EH (cell line): ENCODE measurements around the gene SPAG9.

Experiments used
- DNase-seq: peaks from one replicate; pipeline ENCODE4 v3.0.0-alpha.2; 2015; ENCODE audit warnings: low read depth

Gene SPAG9

GRCh38 chr17:50989149-50989548 is 131.5 kb downstream of the SPAG9 start:
- no peak for DNase-seq

GRCh38 chr17:50988427-50988826 is 132.2 kb downstream of the SPAG9 start:
- no peak for DNase-seq

DNA sequence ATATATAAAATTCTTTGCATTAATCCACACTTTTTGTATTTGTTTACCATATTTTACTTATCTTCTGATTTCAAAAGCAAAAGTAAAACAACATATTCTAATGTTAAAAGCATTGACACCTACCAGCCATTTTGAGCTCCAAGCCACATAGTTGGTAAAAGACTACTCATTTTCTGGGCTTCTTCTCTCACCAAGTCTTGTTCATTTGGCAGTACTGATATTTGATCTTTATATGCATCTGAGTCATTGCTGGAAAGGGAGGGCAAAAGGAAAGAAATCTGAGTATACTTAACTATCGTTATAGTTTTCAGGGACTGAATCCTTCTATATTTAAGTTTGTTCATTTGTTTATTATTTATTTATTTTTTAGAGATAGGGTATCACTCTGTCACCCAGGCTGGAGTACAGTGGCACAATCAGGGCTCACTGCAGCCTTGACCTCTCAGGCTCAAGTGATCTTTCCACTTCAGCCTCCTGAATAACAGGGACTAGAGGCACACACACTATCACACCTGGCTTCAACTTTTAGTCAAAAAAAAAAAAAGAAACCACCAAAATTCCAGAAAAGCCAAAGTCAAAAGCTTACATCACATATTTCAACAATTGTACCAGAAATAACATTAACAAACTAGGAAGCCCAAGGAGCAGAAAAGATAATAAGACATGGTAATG is 133.5 kb downstream of the SPAG9 start:
- DNase-seq, result peak; percentile 67

DNA sequence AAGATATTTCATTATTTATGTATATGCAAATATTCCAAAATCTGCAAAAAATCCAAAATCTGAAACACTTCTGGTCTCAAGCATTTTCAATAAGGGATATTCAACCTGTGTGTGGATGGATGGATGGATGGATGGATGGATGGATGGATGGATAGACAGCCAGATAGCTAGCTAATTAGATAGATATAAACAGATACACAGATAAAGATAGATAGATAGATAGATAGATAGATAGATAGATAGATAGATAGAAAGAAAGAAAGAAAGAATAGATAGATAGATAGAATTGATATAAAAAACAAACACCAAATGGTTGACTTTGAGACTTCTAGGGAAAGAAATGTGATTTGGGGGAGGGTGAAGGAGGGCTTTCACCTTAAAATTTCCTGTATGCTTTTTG is 139.4 kb downstream of the SPAG9 start:
- DNase-seq, result no peak

GRCh38 chr17:50979524-50979927 is 141.1 kb downstream of the SPAG9 start:
- no peak for DNase-seq

DNA sequence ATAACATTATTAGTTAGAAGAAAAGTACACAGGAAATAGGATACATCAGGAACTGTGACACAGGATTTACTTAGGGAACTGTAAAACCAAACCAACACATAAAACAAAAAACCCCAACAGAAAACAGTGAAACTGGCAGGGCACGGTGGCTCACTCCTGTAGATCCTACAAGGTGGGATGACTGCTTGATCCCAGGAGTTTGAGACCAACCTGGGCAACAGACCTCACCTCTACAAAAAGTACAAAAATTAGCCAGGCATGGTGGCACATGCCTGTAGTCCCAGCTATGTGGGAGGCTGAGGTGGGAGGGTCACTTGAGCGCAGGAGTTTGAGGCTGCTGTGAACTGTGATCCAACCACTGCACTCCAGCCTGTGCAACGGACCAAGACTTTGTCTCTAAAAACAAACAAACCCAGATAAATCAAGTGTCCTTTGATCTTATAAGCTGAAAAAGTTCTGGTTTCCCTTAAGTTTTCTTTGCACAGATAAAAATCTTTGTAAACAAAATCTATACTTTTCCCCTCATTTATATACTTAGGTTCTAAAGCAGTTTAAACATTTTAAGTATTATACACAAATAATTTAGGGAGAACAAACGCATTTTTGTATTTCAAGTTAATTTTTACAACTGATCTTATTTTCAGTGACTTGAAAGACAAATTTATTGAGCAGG is 143.0 kb downstream of the SPAG9 start:
- no peak for DNase-seq

- DNase-seq, result peak; percentile 29
These were observed 143.7 kb downstream of the SPAG9 start for GRCh38 chr17:50976951-50977472.

DNA sequence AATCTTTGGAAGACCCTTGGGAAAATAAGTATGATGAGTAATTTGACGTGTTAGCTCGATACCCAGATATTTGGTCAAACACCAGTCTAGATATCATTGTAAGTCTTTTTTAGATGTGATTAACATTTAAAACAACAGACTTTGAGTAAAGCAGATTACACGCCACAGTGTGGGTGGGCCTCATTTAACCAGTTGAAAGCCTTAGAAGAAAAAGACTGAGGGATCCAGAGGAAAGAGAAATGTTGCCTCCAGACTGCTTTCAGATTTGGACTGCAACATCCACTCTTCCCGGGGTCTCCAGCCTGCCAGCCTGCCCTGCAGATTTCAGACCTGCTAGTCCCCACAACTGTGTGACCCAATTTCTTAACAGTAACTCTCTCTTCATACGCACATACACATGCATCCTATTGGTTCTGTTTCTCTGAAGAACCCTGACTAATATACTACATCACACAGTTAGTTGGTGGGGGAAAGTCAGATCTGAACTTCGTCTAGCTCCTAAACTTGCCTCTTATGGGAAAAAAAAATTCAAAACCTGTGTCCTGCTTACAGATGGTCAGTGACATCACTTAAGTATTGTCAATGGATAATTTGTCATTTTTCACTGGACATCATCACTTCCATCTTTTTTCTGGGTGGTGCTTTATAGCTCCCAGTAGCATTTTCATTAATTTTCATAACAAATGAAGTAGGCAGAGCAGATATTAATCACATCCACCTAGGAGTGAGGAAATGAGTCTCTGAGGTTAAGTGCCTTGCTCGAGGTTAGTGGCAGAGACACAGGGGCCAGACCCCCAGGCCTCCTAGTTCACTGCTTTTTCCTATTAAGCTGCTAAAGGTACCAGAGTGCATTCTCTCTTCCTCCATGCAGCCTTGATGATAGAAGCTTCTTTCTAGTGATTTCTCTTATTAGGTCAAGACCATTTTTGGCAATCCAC is 146.8 kb downstream of the SPAG9 start:
- DNase-seq, result no peak

GRCh38 chr17:50972577-50972976 is 148.1 kb downstream of the SPAG9 start:
- DNase-seq, result no peak

GRCh38 chr17:50967795-50968194 is 152.9 kb downstream of the SPAG9 start:
- peak; percentile 58 for DNase-seq

DNA sequence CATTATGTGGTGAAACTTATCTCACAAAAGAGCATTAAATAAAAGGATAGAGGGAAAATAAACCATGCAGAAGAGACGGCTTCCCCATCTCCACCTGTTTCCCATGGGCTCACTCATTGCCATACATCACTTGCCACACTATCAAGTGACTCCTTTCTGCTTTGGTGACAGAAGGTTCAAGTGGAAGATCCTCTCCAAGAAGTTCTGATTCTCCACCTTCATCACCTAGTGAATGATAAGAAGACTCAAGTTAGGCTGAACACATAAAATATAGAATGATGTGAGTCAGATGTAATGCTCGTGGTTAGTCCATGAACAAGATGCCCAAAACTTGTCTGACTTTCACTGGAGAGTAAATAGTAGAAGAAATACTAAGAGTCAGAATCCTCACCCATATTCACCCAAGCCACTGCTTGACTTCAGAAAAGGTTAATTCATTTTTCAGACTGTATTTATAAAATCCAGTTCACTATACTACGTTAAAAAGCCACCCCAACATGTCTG is 154.5 kb downstream of the SPAG9 start:
- DNase-seq, result no peak

- DNase-seq, result peak; percentile 56
These were observed 157.5 kb downstream of the SPAG9 start for GRCh38 chr17:50963139-50963538.

- no peak for DNase-seq
These were observed 159.1 kb downstream of the SPAG9 start for GRCh38 chr17:50961282-50962220.

GRCh38 chr17:50959341-50959740 is 161.3 kb downstream of the SPAG9 start:
- no peak for DNase-seq

- no peak for DNase-seq
These were observed 162.8 kb downstream of the SPAG9 start for GRCh38 chr17:50957600-50958575.

- DNase-seq, result peak; percentile 71
These were observed 163.7 kb downstream of the SPAG9 start for GRCh38 chr17:50956750-50957523.

DNA sequence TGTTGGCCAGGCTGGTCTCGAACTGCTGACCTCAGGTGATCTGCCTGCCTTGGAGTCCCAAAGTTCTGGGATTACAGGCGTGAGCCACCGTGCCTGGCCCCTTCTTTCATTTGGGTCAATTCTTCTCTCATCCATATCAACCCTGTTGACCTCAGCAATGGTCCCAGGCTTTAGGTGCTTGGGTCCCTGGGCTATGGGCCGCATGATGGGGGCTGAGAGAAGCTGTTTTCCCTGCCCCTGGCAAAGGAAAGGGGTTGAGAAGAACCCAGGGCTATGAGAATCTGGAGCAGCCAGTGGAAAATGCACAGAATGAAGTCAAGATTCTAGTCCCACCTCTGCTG is 164.3 kb downstream of the SPAG9 start:
- DNase-seq, result no peak

- DNase-seq, result no peak
These were observed 165.0 kb downstream of the SPAG9 start for GRCh38 chr17:50955667-50956120.

GRCh38 chr17:50955160-50955559 is 165.5 kb downstream of the SPAG9 start:
- no peak for DNase-seq
